Stomach (tissue), 9 donors: ENCODE measurements around the gene RHOH. TPM values are rescaled to one million over a fixed set of nuclear protein-coding genes. Genes with fewer than 3 reads are reported as not detected.
"Not testable (repeated sequence)": the region's sequence is repeated elsewhere in the genome, so short reads cannot be mapped to it uniquely, and the experiment has no call there.

Experiments
- DNase-seq, 2 donors: peaks; one replicate each; pipeline versions ENCODE4 v3.0.0 to v3.0.0-alpha.2; 2013 to 2019
- H3K27ac ChIP-seq, 5 donors: fragments of 200-600 bp in 4 of 5; sonication (generic) in 4 of 5; one replicate each; pipeline ENCODE4 v1.5.1; 2013 to 2019; ENCODE audit warnings: mild to moderate bottlenecking in 1 of 5, moderate library complexity in 1 of 5
- H3K27me3 ChIP-seq, 3 donors: fragments of 200-600 bp; sonication (generic); one replicate each; pipeline ENCODE4 v1.5.1; 2017 to 2019; ENCODE audit warnings: mixed run types in 1 of 3
- H3K36me3 ChIP-seq, 4 donors: fragments of 200-600 bp; sonication (generic); 1 replicate in 3 of 4; 2 replicates in 1 of 4; pipeline ENCODE4 v1.5.1; 2016 to 2019
- H3K4me1 ChIP-seq, 4 donors: fragments of 200-600 bp; sonication (generic); one replicate each; pipeline ENCODE4 v1.5.1; 2016 to 2019
- H3K4me3 ChIP-seq, 4 donors: fragments of 200-600 bp; sonication (generic) in 3 of 4; one replicate each; pipeline ENCODE4 v1.5.1; 2016 to 2019; ENCODE audit warnings: mild to moderate bottlenecking in 1 of 4
- H3K9me3 ChIP-seq, 4 donors: fragments of 200-600 bp; sonication (generic); one replicate each; pipeline ENCODE4 v1.5.1; 2016 to 2019
- EP300 ChIP-seq: sonication (generic); formaldehyde crosslinking; IDR thresholded peaks from one replicate; pipeline ENCODE4 v1.6.1; 2017; ENCODE audit warnings: antibody characterized with exemption
- POLR2A ChIP-seq, 4 donors: fragments of 450-650 bp; IDR thresholded peaks; one replicate each; pipeline ENCODE4 v1.6.1; 2016; ENCODE audit warnings: antibody characterized with exemption in 4 of 4, control low read depth in 2 of 4, mild to moderate bottlenecking in 1 of 4, moderate library complexity in 1 of 4
- POLR2AphosphoS5 ChIP-seq, 3 donors: sonication (generic); formaldehyde crosslinking; IDR thresholded peaks; one replicate each; pipeline ENCODE4 v1.6.1; 2016; ENCODE audit warnings: antibody characterized with exemption in 3 of 3
- WGBS, 5 donors: extraction: QIAGEN DNeasy Blood & Tissue Kit in 3 of 5; methylation state at CpG; one replicate each; pipeline versions ENCODE4 v1.1.5 to v1.1.7; 2013 to 2018; 5-methylcytosine and 5-hydroxymethylcytosine counted together
- intact Hi-C: fragments of 100-400 bp; cut with DNase I; formaldehyde crosslinking; loops from one replicate; pipeline ENCODE4 v1.15.1; 2023; ENCODE audit warnings: low total_unique reads
- polyA plus RNA-seq, 3 donors: library from polyadenylated mRNA; stranded (reverse); fragments of 200-250 nt; gene quantifications; one replicate each; pipeline ENCODE4 v1.2.3, GENCODE V29; 2013
- total RNA-seq, 5 donors: library from RNA; depleted of rRNA; stranded (reverse); fragments of >200 nt; gene quantifications; one replicate each; pipeline versions ENCODE4 v1.1.0 to v1.2.3, GENCODE V29; 2014 to 2016
- TF ChIP-seq, protein P1 (sequence below), 7 experiments: fragments of 450-650 bp in 4 of 7; fragments of 200-600 bp in 3 of 7; sonication (generic) in 3 of 7; IDR thresholded peaks; one replicate each; pipeline ENCODE4 v1.5.1; 2016 to 2019; ENCODE audit warnings: antibody characterized with exemption in 7 of 7, control low read depth in 2 of 7, mild to moderate bottlenecking in 1 of 7
- donor health status: healthy with polysubstance abuse.
- donor health status: Bipolar disorder and iron deficiency.
- donor health status: healthy.

Gene RHOH
- total and polyA plus RNA-seq, 8 donors: 1.3 to 7.5 (median 4.0) TPM

DNA sequence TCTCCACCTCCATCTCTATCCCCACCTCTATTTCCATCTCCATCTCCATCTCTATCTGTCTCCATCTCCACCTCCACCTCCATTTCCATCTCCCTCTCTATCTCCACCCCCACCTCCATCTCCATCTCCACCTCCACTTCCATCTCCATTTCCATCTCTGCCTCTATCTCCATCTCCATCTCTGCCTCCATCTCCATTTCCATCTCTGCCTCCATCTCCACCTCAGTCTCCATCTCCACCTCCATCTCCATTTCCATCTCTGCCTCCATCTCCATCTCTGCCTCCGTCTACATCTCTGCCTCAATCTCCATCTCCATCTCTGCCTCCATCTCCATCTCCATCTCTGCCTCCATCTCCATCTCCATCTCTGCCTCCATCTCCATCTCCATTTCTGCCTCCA, 97.5 kb downstream of the RHOH start:
- H3K27me3 ChIP-seq: no peaks in the 10 kb centered on the region
- no peaks in the 10 kb centered on the region for H3K36me3 ChIP-seq
- H3K9me3 ChIP-seq: no peaks in the 10 kb centered on the region
- WGBS, 5 donors: 88 to 97% (median 94%) methylated on average over 1 of the region's 1 CpG
- intact Hi-C loops: loop anchor here (10.0 kb wide), 1 partner anchor 130 kb away; no protein-coding TSS in a partner anchor
- TF ChIP-seq EP300 (no peak), POLR2A (IDR thresholded peaks at IDR 0.05) (no peak), POLR2AphosphoS5 (IDR thresholded peaks at IDR 0.05) (no peak)
- TF ChIP-seq, protein P1, sequence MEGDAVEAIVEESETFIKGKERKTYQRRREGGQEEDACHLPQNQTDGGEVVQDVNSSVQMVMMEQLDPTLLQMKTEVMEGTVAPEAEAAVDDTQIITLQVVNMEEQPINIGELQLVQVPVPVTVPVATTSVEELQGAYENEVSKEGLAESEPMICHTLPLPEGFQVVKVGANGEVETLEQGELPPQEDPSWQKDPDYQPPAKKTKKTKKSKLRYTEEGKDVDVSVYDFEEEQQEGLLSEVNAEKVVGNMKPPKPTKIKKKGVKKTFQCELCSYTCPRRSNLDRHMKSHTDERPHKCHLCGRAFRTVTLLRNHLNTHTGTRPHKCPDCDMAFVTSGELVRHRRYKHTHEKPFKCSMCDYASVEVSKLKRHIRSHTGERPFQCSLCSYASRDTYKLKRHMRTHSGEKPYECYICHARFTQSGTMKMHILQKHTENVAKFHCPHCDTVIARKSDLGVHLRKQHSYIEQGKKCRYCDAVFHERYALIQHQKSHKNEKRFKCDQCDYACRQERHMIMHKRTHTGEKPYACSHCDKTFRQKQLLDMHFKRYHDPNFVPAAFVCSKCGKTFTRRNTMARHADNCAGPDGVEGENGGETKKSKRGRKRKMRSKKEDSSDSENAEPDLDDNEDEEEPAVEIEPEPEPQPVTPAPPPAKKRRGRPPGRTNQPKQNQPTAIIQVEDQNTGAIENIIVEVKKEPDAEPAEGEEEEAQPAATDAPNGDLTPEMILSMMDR (IDR thresholded peaks at IDR 0.05): no peak
- peaks cover 0 to 10% (median 4%) of the 10 kb centered on the region in 4 donors for H3K4me1 ChIP-seq
- H3K27ac ChIP-seq: no peak overlapping the region
- H3K4me3 ChIP-seq: no peak overlapping the region
- DNase-seq: no peak

DNA sequence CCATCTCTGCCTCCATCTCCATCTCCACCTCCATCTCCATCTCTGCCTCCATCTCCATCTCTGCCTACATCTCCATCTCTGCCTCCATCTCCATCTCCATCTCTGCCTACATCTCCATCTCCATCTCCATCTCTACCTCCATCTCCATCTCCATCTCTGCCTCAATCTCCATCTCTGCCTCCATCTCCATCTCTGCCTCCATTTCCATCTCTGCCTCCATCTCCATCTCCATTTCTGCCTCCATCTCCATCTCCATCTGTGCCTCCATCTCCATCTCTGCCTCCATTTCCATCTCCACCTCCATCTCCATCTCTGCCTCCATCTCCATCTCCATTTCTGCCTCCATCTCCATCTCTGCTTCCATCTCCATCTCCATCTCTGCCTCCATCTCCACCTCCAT, 98.2 kb downstream of the RHOH start:
- H3K36me3 ChIP-seq, H3K27me3 ChIP-seq, H3K4me1 ChIP-seq, H3K27ac ChIP-seq, H3K9me3 ChIP-seq, DNase-seq, H3K4me3 ChIP-seq: not testable (repeated sequence)
- intact Hi-C loops: loop anchor here (10.0 kb wide), 1 partner anchor 130 kb away; no protein-coding TSS in a partner anchor

DNA sequence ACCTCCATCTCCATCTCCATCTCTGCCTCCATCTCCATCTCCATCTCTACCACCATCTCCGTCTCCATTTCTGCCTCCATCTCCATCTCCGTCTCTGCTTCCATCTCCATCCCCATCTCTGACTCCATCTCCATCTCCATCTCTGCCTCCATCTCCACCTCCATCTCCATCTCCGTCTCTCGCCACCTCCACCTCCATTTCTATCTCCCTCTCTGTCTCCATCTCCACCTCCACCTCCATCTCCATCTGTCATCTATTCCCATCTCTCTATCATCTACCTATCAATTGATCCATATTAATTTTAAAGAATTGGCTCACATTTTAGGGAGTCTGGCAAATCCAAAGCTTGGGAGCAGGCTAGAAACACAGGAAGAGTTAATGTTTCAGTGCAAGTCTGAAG, 98.7 kb downstream of the RHOH start:
- Histone ChIP-seq H3K36me3 (no peaks in the 10 kb centered on the region), H3K27me3 (no peaks in the 10 kb centered on the region)

More for the DNA sequence above, 98.7 kb downstream of the RHOH start:
- H3K4me3 ChIP-seq: no peak overlapping the region
- H3K27ac ChIP-seq: no peak overlapping the region
- no peaks in the 10 kb centered on the region for H3K9me3 ChIP-seq
- 88 to 99% (median 97%) methylated on average over 4 of the region's 4 CpGs for WGBS, 5 donors
- intact Hi-C loops: loop anchor here (10.0 kb wide), 1 partner anchor 131 kb away; no protein-coding TSS in a partner anchor
- TF ChIP-seq POLR2A (IDR thresholded peaks at IDR 0.05) (no peak), EP300 (no peak), POLR2AphosphoS5 (IDR thresholded peaks at IDR 0.05) (no peak)
- TF ChIP-seq, protein P1 (IDR thresholded peaks at IDR 0.05): no peak
- DNase-seq: no peak
- H3K4me1 ChIP-seq: peaks cover 0 to 10% (median 4%) of the 10 kb centered on the region in 4 donors

Other genes with a start within 250 kb of the RHOH start
- gene PDS5A, start 219.1 kb upstream of the RHOH start, total RNA-seq: 100 to 1,000 TPM in 3 of 5 donors, 10 to 100 TPM in 2; 76.4 to 117 (median 111) TPM
- 10 to 100 TPM; 14.7 to 20.5 (median 16.8) TPM for gene PDS5A, start 219.1 kb upstream of the RHOH start, polyA plus RNA-seq
- 10 to 100 TPM in 3 of 5 donors, 1 to 10 TPM in 2; 3.1 to 41.5 (median 18.4) TPM for gene N4BP2, start 140.2 kb upstream of the RHOH start, total RNA-seq
- gene N4BP2, start 140.2 kb upstream of the RHOH start, polyA plus RNA-seq: 1 to 10 TPM in 2 of 3 donors, under 1 TPM in 1; 0.73 to 2.0 (median 1.4) TPM
- not detected for gene CHRNA9, start 138.3 kb downstream of the RHOH start, total RNA-seq
- gene CHRNA9, start 138.3 kb downstream of the RHOH start, polyA plus RNA-seq: under 1 TPM in 1 of 3 donors, not detected in 2; 0.31 TPM